ENCODE results near the gene CD63.

DNA sequence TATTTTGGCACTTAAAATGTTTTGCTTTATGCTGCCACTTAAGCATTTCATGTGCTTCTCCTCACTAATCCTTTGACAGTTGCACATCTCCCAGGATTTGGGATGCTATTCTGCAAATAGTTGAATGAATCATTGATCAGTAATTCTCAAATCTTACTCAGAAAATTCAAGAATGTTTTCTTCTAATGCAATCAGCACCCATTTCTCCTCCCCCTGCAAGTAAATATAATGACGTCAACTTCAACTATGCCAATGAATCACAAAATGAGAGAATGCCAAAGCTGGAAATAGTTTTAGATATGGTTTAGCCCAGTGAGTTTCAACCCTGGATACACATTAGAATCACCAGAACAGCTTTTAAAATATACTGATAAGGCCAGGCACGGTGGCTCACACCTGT lies 15.1 kb downstream of the CD63 start:
- TF ChIP-seq EZH2 (IDR thresholded peaks at IDR 0.05; ENCODE audit: low read length, unreplicated experiment) = no peak
- TF ChIP-seq, protein P1, sequence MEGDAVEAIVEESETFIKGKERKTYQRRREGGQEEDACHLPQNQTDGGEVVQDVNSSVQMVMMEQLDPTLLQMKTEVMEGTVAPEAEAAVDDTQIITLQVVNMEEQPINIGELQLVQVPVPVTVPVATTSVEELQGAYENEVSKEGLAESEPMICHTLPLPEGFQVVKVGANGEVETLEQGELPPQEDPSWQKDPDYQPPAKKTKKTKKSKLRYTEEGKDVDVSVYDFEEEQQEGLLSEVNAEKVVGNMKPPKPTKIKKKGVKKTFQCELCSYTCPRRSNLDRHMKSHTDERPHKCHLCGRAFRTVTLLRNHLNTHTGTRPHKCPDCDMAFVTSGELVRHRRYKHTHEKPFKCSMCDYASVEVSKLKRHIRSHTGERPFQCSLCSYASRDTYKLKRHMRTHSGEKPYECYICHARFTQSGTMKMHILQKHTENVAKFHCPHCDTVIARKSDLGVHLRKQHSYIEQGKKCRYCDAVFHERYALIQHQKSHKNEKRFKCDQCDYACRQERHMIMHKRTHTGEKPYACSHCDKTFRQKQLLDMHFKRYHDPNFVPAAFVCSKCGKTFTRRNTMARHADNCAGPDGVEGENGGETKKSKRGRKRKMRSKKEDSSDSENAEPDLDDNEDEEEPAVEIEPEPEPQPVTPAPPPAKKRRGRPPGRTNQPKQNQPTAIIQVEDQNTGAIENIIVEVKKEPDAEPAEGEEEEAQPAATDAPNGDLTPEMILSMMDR (conservative IDR thresholded peaks at IDR 0.05; ENCODE audit: low read depth, low read length) = no peak

All from PC-3 (cell line).